SU-DHL-6 (cell line): ENCODE measurements around the gene KCNH8.

Experiments
- CTCF ChIP-seq: fragments of 200-600 bp; sonication (generic); IDR thresholded peaks from one replicate; pipeline ENCODE4 v1.5.1; 2017; ENCODE audit warnings: antibody characterized with exemption, mild to moderate bottlenecking, low read length, moderate library complexity; ENCODE audit not compliant: insufficient read depth, poor library complexity, severe bottlenecking
- EZH2phosphoT487 ChIP-seq: fragments of 200-600 bp; sonication (generic), shearing (Covaris generic); conservative IDR thresholded peaks from 2 replicates; pipeline ENCODE4 v1.6.1; 2018; ENCODE audit warnings: mild to moderate bottlenecking, antibody characterized with exemption, low read length, moderate library complexity, mixed read lengths

- TF ChIP-seq CTCF (no peak), EZH2phosphoT487 (no peak)
Observed at GRCh38 chr3:19541284-19541683, 393.0 kb downstream of the KCNH8 start.
